Loucy (cell line): ENCODE measurements around the gene ADARB2.
"Not testable (repeated sequence)": the region's sequence is repeated elsewhere in the genome, so short reads cannot be mapped to it uniquely, and the experiment has no call there.

ENCODE experiments used
- H2AFZ ChIP-seq: fragments of 200-600 bp; sonication (generic); 2 replicates; pipeline ENCODE4 v1.6.0; 2016; ENCODE audit warnings: antibody characterized with exemption, mild to moderate bottlenecking, low read length, moderate library complexity
- H3F3A ChIP-seq: fragments of 200-600 bp; 2 replicates; pipeline ENCODE4 v1.6.0; 2016; ENCODE audit warnings: antibody characterized with exemption, low read depth, mild to moderate bottlenecking
- H3K27me3 ChIP-seq: fragments of 200-600 bp; sonication (generic); 2 replicates; pipeline ENCODE4 v1.6.1; 2014; ENCODE audit warnings: low read length, mild to moderate bottlenecking; ENCODE audit not compliant: insufficient read depth, poor library complexity, severe bottlenecking
- H3K36me3 ChIP-seq: fragments of 200-600 bp; sonication (generic); 2 replicates; pipeline ENCODE4 v1.6.1; 2016; ENCODE audit warnings: low read length; ENCODE audit not compliant: insufficient read depth
- H3K4me1 ChIP-seq: fragments of 200-600 bp; sonication (generic); 2 replicates; pipeline ENCODE4 v1.5.1; 2014; ENCODE audit warnings: low read length, mild to moderate bottlenecking; ENCODE audit not compliant: insufficient read depth, poor library complexity, severe bottlenecking
- H3K4me2 ChIP-seq: fragments of 200-600 bp; sonication (generic); 2 replicates; pipeline ENCODE4 v1.6.0; 2014; ENCODE audit warnings: antibody characterized with exemption, low read length, low read depth, mild to moderate bottlenecking; ENCODE audit not compliant: poor library complexity, severe bottlenecking
- H3K4me3 ChIP-seq: fragments of 200-600 bp; sonication (generic); 2 replicates; pipeline ENCODE4 v1.5.1; 2014; ENCODE audit warnings: low read length, mild to moderate bottlenecking, mixed read lengths; ENCODE audit not compliant: poor library complexity, severe bottlenecking
- H3K79me2 ChIP-seq: fragments of 200-600 bp; sonication (generic); 2 replicates; pipeline ENCODE4 v1.6.1; 2014; ENCODE audit warnings: low read length; ENCODE audit not compliant: insufficient read depth
- H3K9ac ChIP-seq: fragments of 200-600 bp; sonication (generic); 2 replicates; pipeline ENCODE4 v1.6.0; 2014; ENCODE audit warnings: mild to moderate bottlenecking, low read depth, low read length, moderate library complexity; ENCODE audit not compliant: poor library complexity, severe bottlenecking
- H3K9me2 ChIP-seq: fragments of 200-600 bp; sonication (generic); replicated peaks from 2 replicates; pipeline ENCODE4 v1.6.1; 2016; ENCODE audit warnings: low read depth, low read length, mixed read lengths
- H3K9me3 ChIP-seq: fragments of 200-600 bp; sonication (generic); 2 replicates; pipeline ENCODE4 v1.6.1; 2014; ENCODE audit warnings: mild to moderate bottlenecking, antibody characterized with exemption, low read length, low read depth; ENCODE audit not compliant: insufficient read depth
- H4K20me1 ChIP-seq: fragments of 200-600 bp; sonication (generic); 2 replicates; pipeline ENCODE4 v1.6.0; 2014; ENCODE audit warnings: antibody characterized with exemption, low read length, mild to moderate bottlenecking; ENCODE audit not compliant: insufficient read depth, poor library complexity, severe bottlenecking
- EZH2phosphoT487 ChIP-seq: fragments of 200-600 bp; IDR thresholded peaks from 2 replicates; pipeline ENCODE4 v1.6.1; 2018; ENCODE audit warnings: antibody characterized with exemption, mild to moderate bottlenecking, moderate library complexity, borderline replicate concordance
- TF ChIP-seq, protein P1 (sequence below): fragments of 200-600 bp; sonication (generic); conservative IDR thresholded peaks from 2 replicates; pipeline ENCODE4 v1.5.1; 2014; ENCODE audit warnings: mild to moderate bottlenecking, antibody characterized with exemption, low read length

The ADARB2 gene

DNA sequence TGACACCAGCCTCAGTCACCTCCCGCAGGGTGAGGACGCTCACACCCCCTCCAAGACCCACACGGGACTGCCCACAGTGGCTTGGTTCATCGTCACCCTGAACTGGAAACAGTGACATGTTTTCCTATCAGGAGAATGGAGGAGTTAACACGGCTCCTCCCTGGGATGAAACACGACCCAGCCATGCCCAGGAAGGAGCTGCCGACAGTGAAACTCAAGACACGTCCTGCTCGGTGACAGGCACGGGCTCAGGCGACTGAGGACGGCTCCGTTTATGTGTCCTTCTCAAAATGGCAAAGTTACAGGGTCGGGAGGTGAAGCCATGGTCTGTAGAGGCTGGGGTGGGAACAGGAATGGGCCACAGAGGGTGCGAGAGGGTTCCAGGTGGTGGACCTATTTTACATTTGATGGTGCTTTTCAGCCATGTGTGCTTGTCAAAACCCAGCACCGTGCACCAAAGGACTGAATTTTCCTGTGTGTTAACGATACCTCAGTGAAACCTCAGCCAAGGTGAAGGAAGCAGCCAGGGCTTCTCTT is 272.4 kb downstream of the ADARB2 start:
- TF ChIP-seq EZH2phosphoT487: no peak
- TF ChIP-seq, protein P1, sequence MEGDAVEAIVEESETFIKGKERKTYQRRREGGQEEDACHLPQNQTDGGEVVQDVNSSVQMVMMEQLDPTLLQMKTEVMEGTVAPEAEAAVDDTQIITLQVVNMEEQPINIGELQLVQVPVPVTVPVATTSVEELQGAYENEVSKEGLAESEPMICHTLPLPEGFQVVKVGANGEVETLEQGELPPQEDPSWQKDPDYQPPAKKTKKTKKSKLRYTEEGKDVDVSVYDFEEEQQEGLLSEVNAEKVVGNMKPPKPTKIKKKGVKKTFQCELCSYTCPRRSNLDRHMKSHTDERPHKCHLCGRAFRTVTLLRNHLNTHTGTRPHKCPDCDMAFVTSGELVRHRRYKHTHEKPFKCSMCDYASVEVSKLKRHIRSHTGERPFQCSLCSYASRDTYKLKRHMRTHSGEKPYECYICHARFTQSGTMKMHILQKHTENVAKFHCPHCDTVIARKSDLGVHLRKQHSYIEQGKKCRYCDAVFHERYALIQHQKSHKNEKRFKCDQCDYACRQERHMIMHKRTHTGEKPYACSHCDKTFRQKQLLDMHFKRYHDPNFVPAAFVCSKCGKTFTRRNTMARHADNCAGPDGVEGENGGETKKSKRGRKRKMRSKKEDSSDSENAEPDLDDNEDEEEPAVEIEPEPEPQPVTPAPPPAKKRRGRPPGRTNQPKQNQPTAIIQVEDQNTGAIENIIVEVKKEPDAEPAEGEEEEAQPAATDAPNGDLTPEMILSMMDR: no peak
- Histone ChIP-seq H3F3A (no peaks in the 10 kb centered on the region), H3K4me2 (no peak overlapping the region), H3K4me3 (no peak overlapping the region), H3K9me3 (no peaks in the 10 kb centered on the region), H4K20me1 (no peaks in the 10 kb centered on the region), H3K36me3 (no peaks in the 10 kb centered on the region), H3K79me2 (no peaks in the 10 kb centered on the region), H3K27me3 (no peaks in the 10 kb centered on the region), H3K9me2 (no peaks in the 10 kb centered on the region), H3K9ac (no peak overlapping the region), H2AFZ (no peak overlapping the region), H3K4me1 (peaks cover 20% of the 10 kb centered on the region)

- H3K4me3 ChIP-seq, H3K79me2 ChIP-seq, H3K9me2 ChIP-seq, H3F3A ChIP-seq, H3K4me2 ChIP-seq, H2AFZ ChIP-seq, H3K9me3 ChIP-seq, H3K36me3 ChIP-seq, H4K20me1 ChIP-seq, H3K9ac ChIP-seq, H3K27me3 ChIP-seq: not testable (repeated sequence)
- H3K4me1 ChIP-seq: peaks cover 20% of the 10 kb centered on the region
These were observed 273.4 kb downstream of the ADARB2 start for GRCh38 chr10:1463971-1464370.

DNA sequence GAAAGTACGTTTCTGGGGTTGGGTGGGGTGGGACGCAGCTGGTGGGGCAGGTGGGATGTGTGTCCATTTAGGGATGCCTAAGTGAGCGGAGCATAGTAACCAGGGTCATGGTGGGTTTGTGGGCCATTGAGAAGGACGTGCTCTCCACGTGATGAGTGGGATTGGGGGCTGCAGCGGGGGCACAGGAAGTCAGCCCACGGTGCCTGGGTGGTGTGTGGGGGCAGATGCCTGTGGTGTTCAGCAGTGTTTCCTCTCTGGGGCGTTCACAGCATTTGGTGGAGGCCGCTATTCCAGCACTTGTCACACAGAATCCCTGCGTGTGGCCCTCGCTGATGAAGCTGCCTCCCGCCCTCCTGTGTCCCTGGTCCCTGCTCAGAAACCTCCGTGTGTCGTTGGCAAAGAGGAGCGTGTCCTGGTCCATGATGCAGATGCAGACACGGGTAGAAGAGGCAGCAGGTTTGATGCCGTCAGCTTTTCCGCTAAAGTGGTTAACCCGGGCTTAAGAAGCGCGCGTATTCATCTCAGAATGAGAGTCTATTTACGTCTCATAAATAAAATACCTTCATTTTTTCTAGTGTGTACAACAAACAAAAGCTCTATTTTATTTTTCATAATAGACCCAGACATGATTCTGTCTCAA is 274.2 kb downstream of the ADARB2 start:
- Histone ChIP-seq H3K9ac (no peak overlapping the region), H3K36me3 (no peaks in the 10 kb centered on the region), H3K27me3 (no peaks in the 10 kb centered on the region), H3K4me2 (no peak overlapping the region), H3F3A (no peaks in the 10 kb centered on the region), H2AFZ (no peak overlapping the region), H4K20me1 (no peaks in the 10 kb centered on the region), H3K4me3 (no peak overlapping the region), H3K4me1 (peaks cover 20% of the 10 kb centered on the region), H3K9me3 (no peaks in the 10 kb centered on the region), H3K9me2 (no peaks in the 10 kb centered on the region), H3K79me2 (no peaks in the 10 kb centered on the region)
- TF ChIP-seq EZH2phosphoT487: no peak
- TF ChIP-seq, protein P1: no peak

GRCh38 chr10:1462521-1462920 is 274.8 kb downstream of the ADARB2 start:
- no peaks in the 10 kb centered on the region for H3K79me2 ChIP-seq
- H3K36me3 ChIP-seq: no peaks in the 10 kb centered on the region
- H3K9me2 ChIP-seq: no peaks in the 10 kb centered on the region
- no peaks in the 10 kb centered on the region for H3K27me3 ChIP-seq
- no peaks in the 10 kb centered on the region for H3K9me3 ChIP-seq
- H2AFZ ChIP-seq: no peak overlapping the region
- H3K4me3 ChIP-seq: no peak overlapping the region
- H4K20me1 ChIP-seq: no peaks in the 10 kb centered on the region
- peaks cover 20% of the 10 kb centered on the region for H3K4me1 ChIP-seq
- no peaks in the 10 kb centered on the region for H3F3A ChIP-seq
- no peak overlapping the region for H3K9ac ChIP-seq
- TF ChIP-seq EZH2phosphoT487: no peak
- TF ChIP-seq, protein P1: no peak
- no peak overlapping the region for H3K4me2 ChIP-seq
